NCI-H2029 (cell line): ENCODE measurements around the gene MARCHF9.

ENCODE experiments used
- DNase-seq: peaks from one replicate; lab custom pipeline; 2025; lab: John Stamatoyannopoulos, UW

Gene MARCHF9

DNA sequence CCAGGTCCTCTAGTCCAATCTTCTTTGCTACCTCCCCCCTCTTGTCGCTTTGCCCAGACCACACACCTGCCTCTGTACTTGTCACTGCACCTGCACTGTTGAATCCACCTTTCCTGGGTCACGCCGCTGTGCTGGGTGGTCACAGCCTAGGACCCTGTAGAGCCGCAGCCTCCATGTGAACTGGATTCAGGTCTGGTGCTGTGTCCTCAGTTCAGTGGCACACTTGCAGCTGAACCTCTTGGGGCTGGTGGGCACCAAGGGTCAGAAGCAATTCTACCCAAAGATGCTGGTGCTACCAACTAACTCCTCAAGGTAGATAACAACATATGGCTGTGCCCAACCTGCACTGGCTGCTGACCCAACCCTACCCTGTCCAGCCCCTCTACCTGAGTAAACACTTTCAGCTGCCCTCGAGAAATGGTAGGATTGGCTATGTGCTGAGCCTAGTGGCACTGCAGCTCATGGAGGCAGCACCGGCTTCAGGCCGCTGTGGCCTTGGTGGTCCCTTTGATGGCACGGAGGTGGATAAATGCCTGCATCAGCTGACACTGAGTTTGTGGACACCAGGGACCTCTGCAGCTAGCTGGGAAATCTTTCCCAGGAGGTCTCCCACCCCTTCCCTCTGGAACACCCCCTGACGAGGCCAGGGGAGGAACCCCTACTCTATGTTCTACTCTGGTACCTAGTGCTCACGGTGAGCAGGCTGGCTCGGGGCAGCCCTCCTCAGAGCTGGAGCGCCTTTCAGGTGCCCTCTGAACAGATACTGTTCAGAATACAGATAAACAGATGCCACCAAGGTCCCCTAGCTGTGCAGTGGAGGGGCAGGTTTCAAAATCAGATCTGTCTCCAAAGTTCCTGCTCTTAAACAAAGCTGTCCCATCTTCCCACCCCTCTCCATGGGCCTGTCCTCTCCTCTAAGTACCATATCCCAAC is 30.6 kb upstream of the MARCHF9 start:
- no peak for DNase-seq

DNA sequence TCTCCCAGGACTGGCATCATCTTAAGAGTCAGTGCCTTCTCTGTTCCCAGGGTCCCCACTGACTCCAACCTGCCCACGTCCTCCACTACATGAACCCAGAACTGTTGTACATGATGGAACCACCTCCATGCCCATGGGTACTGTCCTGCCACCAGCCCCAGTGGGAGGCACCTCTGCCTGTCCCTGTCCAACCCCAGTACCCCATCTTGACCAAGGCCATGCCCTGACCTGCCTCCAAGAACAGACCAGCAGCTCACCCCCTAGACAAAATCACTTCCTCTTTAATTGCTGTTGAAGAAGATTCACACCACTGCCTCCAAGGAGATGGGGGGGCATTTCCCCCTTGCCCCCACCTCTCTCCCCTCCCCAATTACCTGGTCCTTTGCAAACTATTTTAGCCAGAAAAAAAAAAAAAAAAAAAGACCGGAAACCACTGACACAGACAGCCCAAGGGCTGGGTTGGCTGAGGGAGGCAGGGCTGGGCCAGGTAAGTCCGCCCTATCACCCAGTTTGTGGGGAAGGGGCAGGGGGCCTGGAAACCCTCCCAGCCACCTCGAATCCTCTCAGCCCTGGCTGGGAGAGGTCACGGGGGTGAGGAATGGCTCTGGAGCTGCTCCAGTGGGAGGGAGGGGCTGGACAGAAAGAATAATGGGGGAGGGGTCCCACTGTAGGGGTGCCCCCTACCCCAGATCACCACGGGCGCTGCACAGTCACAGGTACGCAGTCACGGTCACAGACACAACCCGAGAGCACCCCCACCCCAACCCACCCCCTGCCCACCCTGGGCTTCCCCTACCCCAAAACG is 29.8 kb upstream of the MARCHF9 start:
- DNase-seq = no peak

DNA sequence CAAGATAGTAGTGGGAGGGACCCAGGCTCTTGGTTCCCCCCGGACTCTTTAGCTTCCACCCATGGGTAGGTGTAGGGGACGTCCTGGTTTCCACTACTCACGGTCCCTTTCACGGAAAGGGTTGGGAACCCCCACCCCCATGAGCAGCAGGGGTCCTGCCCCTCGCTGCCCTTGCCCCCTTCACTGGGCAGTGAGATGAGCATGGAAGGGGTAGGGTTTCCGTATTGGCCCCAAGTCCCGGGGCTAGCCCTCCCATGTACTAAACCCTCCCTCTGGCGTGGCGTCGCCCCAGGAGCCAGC is 29.1 kb upstream of the MARCHF9 start:
- no peak for DNase-seq

DNA sequence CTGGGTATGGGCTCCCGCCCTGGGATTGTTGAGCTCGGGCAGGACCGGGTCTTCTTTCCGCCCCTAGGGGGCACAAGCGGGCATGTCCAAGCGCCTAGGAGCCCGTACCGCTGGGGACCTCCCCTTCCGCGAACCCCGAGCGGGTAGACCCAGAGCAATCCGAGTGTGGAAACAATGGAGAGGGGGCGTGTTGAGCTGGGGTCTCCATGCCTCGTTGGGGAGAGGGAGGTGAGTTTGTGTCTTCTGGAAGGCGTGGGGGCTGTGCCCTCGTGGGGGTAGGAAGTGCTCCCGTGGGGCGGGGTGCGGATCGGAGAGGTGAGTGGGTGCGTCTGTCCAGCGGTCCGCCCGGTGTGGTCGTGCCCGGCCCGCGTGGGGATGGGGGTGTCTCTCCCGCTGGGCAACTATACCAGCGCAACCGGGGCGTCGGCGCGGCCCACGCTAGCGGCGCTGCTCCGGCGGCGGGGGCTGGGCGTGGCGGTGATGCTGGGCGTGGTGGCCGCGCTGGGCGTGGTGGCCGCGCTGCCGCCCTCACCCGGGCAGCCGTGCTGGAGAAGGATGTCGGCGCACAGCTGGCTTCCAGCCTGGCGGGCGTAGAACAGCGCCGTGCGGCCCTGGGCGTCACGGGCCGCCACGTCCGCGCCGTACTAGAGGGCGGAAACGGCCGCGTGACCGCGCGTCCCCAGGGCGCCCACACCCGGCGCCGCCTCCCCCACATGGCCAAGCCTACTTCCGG is 28.6 kb upstream of the MARCHF9 start:
- DNase-seq = peak; percentile 81

DNA sequence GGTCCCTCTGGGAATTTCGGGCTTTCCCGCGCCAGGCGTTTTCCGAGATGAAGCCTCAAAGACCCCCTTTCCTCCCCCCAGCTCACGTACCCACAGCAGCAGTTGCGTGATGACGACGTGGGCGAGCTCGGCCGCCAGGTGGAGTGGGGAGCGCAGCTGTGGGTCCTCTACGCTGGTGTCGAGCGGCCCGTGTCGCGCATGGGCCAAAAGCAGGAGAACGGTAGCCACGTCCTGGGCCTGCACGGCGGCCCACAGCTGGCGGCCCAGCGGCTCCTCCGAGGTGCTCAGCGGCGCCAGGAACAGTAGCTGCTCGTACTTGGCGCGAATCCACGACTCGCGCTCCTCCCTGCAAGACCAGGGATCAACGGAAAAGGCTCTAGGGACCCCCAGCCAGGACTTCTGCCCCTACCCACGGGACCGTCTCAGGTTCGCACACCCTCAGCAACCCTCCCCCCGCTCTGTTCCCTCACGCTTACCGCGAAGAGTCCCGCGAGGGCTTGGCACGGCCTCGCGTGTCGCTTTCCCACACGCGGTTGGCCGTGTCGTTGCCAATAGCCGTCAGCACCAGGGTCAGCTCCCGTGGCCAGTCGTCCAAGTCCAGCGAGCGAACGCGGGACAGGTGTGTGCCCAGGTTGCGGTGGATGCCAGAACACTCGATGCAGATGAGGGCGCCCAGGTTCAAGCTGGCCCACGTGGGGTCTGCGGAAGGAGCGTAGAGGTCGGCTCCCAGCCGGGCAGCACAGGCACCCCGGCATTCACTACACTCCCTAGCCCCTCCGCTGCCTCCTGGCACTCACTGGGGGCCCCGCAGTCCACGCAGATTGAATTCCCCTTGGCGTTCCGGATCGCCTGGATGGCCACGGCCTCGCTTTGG is 27.8 kb upstream of the MARCHF9 start:
- peak; percentile 49 for DNase-seq

DNA sequence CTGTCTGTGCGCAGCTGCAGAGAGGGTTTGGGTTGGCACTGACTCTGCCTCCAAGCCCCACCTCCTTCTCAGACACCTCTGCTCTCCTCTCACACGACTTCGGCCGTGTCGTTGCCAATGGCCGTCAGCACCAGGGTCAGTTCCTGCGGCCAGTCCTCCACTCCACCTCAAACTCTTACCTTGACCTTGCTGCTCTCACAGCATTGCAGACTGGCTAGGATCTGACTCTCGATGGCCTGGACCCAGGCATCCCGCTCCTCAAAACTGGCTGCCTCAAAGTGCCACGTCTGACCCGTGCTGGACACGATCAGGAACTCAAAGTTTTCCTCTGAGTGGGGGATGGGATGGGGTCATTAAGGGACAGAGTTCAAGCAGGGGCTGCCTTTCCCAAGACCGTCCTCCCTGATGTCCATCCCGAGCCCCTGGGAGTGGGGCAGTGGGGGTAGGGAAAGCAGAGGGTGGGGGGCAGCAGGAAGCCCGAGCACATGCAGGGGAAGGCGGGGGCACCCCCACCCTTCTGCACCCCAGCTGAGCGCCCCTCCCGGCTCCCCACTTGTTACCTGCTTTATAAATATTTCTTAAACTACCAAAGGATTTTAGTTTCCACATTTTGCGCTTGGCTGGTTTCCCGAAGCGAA is 27.0 kb upstream of the MARCHF9 start:
- peak; percentile 36 for DNase-seq

DNA sequence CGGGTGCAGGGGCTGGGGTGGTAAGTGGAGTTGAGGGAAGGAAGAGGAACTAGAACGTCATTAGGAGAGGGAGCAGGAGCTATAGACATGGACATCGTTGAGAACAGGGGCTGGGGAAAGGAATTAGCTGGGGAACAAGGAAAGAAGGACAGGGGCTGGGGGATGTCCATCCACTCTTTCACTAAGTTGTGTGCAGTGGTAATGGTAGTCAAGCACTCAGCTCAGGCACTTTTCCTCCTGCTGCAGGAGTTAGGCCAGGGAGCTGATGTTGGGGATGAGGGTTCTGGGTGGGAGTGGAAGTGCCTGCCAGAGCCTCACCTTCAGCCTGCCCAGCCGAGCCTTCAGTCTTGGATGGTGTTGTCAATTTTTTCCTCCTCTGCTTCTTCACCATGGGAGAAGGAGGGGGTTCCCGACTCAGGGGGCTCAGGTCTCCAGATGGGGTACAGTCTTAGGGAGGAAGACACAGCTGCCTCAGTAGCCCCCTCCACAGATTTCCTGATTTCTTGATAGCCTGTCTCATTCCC is 25.5 kb upstream of the MARCHF9 start:
- no peak for DNase-seq

DNA sequence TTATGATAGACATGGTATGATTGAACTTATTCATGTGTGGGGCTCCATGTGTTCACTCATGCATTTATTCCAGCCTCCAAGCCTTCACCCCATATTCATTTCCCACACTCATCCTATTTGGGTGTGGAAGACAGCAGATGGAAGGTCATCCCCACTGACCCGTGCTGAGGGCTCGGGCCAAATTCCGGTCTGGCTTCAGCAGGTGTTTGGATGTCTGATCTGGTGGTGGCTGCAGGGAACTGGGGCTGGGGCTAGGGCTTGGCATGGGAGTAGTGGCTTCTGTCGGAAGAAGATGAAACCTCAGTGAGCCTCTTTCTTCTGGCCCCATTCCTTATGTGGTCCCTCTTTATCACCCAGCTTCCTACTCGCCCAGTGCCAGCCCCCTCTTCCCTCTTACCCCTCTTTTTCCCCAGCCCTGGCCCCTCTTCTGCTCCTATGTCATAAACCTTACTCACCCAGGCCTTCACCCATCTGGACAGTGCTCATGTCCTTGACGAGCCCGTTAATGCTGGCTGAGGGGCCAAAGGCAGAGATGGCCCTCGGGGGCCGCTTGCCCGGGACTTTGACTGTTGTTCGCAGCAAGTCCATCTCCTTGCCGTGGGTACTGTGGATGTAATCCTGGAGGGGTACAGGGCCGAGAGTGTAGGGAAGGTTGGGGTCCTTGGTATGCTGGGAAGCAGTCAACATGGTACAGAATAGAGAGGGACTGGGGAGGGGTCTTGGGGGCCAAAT is 24.4 kb upstream of the MARCHF9 start:
- no peak for DNase-seq

DNA sequence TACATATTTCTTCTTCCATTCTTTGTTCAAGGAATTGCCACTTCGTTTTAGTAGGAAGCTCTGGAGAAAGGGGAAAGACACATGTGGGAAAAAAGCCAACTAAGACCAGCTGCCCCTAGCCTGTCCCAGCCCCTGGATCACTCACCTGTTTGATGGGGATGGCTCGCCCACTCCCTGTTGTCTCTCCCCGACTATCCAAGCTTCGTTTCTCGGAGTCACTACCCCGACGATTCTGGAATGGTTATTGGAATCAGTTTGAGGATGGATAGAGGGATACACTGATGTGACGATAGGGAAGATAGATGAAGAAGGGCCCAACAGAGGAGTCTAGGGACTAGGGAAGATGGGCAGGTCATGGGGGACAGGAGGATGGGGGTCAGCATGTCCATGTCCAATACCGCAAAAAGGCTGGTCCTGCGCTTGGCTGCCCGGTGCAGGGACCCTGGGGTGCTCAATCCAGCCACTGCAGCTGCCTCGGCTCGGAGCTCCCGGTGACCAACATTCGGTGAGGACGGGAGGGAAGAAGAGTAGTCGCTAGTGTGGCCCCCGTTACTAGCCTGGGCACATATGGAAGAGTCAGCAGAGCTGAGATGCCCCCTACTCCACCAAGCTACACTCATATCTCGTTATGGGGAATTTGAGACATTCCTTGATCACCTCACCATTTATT is 23.4 kb upstream of the MARCHF9 start:
- DNase-seq = no peak

DNA sequence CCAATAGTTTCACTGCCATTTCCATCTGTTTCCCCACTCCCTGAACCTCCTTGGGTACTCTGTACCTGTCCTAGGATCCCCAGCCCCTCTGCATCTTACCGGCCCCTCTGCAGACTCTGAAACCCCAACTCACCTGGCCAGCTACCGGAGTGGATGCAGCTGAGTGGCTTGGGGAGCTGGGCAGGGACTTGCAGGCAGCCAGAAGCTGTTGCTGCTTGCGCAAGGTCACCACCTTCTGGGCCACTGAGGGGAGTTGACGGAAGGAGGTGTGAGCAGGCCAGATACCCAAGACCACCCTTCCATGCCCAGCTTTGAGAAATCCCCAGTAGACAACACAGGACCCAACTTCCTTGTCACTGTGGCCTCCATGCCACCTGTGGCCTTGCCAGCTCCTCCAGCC is 22.6 kb upstream of the MARCHF9 start:
- DNase-seq = no peak

DNA sequence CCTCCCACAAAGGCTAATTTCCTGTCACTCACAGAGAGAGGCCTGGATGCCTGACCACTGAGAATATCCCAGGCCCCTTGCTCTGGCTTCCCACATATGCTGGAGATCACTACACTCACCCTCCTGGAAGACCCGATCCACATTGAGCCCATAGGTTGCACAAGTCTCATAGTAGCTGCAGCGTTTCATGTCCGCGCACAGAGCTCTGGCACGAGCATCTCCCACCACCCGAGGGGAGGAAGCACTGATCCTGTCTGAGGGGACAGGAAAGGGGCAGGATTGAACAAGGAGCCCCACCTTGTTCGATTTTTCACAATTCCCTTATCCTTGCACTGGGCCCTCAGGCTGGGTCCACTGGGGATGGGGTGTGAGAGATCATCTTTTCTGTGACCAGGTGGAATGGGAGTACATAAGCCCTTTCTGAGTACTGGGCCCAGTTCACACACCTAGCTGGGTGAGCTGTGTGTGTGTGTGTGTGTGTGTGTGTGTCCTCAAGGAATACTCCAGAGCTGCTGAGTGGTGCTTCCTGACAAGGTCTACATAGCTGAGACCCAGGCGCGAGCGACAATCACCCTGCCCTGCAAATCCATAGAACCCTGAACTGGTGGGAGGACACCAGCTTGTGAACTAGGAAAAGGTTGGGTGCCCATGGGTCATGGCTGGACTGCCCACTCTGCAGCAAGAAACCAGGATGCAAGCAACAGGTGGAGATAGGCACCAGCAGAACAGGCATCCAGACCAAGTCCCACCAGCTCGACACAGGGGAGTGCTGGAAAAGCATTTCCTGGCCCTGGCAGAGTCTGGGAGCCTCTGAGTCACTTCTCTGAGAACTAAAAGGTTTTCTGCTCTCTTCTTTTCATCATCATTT is 21.9 kb upstream of the MARCHF9 start:
- DNase-seq = no peak

DNA sequence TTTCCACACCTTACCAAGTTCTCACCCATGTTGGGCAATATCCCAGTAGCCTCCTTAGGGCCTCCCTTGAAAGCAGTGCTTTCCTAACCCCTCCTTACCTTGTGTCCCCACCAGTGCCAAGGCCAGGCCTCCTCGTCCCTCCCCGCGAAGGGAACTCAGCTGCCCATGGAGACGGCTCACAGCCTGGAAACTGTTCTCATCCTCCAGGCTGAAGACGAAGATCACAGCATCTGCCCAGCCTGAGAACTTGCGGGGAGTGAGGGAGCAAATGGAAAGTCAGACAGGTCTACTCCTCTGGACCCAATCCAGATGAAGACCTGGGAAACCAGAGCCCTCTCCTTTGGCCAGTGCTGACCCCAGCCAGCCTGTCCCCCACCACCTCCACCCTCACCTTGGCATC is 21.0 kb upstream of the MARCHF9 start:
- no peak for DNase-seq

DNA sequence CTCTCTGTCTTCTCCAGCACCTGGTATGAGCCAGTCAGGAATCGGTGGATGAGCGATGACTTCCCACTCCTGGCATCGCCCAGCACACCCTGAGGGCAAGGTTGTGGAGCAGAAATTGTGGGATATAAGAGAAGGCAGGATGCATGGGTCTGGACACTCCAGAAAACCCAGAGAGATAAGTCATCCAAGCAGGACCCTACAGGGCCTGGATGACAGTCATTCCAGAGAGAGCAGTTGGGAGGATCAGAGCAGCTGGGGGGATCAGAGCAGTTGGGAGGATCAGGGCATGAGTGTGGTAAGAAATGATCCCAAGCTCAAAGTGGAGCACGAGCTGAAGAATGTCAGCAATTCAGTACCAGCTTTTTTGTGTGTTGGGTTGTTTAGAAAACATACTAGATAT is 20.3 kb upstream of the MARCHF9 start:
- no peak for DNase-seq

DNA sequence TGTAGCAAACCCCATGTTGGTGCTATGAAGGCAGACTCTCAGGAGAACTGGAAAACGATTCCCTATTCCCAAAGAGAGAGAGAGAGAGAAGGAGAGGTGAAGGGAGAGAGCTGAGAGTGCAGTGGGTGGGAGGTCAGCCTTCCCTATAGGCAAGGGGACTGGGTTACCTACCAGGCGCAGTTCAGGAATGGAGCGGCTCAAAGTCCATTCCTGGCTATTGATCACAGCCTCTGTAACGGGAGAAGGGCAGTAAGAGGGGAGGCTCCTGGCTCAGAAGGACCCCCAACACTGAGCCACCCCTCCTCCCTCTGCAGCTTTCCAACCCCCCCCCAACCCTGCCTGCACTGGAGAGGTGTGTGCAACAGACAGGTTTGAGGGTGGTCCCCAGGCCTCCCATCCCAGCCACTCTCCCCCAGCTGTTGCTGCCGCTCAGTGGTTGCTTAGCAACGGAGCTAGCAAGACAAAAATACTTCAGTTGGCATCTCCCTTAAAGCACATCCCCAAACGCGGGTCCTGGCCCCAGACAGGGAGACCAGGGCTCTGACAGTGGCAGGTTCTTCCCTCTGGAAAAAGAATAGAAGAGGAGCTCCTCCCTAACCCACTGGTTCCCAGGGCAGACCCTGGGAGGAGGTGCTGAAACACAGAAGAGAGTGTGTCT is 19.6 kb upstream of the MARCHF9 start:
- DNase-seq = no peak

DNA sequence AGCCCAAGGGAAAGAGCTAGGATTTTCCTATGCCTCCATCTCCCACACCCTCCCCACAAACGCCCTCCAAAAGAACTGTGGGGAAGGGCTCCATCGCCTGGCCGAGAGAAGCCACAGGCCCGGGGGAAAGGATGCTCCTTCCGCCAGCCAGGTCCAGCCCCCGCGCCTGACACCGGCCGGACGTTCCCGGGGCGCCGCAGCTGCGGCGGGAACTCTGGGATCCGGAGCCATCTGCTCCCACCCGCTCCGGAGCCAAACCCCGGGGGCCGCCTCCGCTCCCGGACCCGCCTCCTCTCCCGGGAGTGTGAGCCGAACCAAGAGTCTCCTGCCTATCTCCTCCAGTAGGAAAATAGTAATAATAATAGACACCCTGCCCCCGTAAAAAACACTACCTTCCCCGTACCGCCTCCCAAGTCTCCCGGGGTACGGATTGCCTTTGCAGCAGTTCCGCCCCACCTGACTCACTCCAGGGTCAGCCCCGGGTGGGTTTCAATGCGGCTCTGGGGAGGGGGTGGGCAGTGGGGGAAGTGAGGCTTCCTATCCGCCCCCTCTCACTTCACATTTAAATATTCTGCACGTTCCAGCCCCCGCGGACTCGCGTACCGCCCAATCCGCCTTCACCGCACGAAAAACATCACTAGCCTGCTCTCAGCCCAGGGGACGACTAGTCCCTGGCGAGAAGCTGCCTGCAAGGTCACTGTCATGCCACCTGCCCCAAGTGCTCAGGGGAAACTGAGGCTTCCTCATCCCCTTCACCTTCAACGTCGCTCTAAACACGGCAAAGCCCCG is 18.8 kb upstream of the MARCHF9 start:
- no peak for DNase-seq

DNA sequence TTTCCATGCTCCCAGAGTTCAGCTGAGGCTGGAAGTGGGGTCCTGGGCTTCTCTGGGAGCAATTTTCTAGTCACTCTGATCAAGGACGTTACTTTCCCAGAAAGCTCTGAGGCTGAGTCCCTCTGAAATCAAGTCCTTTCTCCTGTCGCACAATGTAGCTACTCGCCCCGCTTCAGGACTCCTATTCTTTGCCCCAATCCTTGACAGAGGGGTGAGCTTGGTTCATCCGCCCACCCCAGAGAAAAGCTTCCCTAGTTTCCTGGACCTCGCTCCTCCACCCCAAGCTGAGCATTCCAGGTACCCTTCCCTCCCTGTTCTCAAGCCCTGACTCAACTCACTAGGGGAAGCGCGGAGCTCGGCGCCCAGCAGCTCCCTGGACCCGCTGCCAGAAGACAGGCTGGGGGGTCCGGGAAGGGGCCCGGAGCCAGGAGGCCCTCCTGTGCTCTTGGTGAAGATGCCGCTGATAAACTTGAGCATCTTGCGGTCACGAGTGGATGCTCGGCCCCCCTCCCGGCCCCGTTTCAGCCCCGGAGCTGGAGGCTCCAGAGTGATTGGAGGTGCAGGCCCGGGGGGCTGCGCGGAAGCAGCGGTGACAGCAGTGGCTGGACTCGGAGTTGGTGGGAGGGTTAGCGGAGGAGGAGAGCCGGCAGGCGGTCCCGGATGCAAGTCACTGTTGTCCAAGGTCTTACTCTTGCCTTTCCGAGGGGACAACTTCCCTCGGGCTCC is 18.0 kb upstream of the MARCHF9 start:
- no peak for DNase-seq
